Activated CD4-positive, alpha-beta T cell treated with anti-CD3 and anti-CD28 coated beads for 36 hours (primary cell): Measurements from ENCODE around the gene BAK1. TPM values are rescaled to one million over a fixed set of nuclear protein-coding genes. Genes with fewer than 3 reads are reported as not detected.
"Not testable (repeated sequence)": the region's sequence is repeated elsewhere in the genome, so short reads cannot be mapped to it uniquely, and the experiment has no call there.

Experiments used
- ATAC-seq: fragments of 200-7000 bp; cut with Tn5 transposase; one replicate; pipeline ENCODE4 v1.10.0; 2021; ENCODE audit warnings: mild to moderate bottlenecking, moderate library complexity
- CTCF ChIA-PET: fragments of 350-600 bp; sonication (Branson Sonifier 250); formaldehyde crosslinking; loops from one replicate; lab custom pipeline; 2021; ENCODE audit warnings: antibody characterized with exemption; lab: Charles Lee
- POLR2A ChIA-PET: fragments of 350-600 bp; sonication (Branson Sonifier 250); formaldehyde crosslinking; loops from one replicate; lab custom pipeline; 2021; ENCODE audit warnings: antibody characterized with exemption, inconsistent platforms; lab: Charles Lee
- DNase-seq: peaks from one replicate; pipeline ENCODE4 v3.0.0-alpha.2; 2020
- H3K27ac Mint-ChIP-seq: one replicate; pipeline ENCODE4 v1.8.0; 2021; ENCODE audit warnings: mixed read lengths
- H3K27me3 Mint-ChIP-seq: one replicate; pipeline ENCODE4 v1.8.0; 2021; ENCODE audit warnings: mixed read lengths
- H3K36me3 Mint-ChIP-seq: one replicate; pipeline ENCODE4 v1.8.0; 2021; ENCODE audit warnings: low read depth, mixed read lengths
- H3K4me1 Mint-ChIP-seq: one replicate; pipeline ENCODE4 v1.8.0; 2021; ENCODE audit warnings: mixed read lengths
- H3K4me3 Mint-ChIP-seq: one replicate; pipeline ENCODE4 v1.8.0; 2021; ENCODE audit warnings: mild to moderate bottlenecking, moderate library complexity, mixed read lengths
- H3K9me3 Mint-ChIP-seq: one replicate; pipeline ENCODE4 v1.8.0; 2021; ENCODE audit warnings: low read depth, mixed read lengths
- intact Hi-C, 2 experiments: fragments of 100-400 bp; cut with DNase I in 1 of 2; cut with micrococcal nuclease in 1 of 2; formaldehyde crosslinking; loops; one replicate each; pipeline versions ENCODE4 v1.14.2 to v1.15.1; 2022 to 2024; cut with DNase I, micrococcal nuclease
- total RNA-seq, 2 experiments: library from RNA; stranded (reverse); gene quantifications; one replicate each; pipeline ENCODE4 v1.2.3, GENCODE V29; 2021

BAK1 gene
- total RNA-seq, 2 experiments from 2014 or later = 37.0 to 43.3 TPM

GRCh38 chr6:33607784-33608161, 27.7 kb upstream of the BAK1 start:
- ChIA-PET POLR2A (interaction anchor here (0.5 kb wide), 1 partner anchor 284 kb away, joined by 6 read pairs; no protein-coding TSS in a partner anchor), CTCF (interaction anchor here (0.7 to 2.9 kb wide), 19 partner anchors 10 to 417 kb away, joined by 3 to 22 read pairs (median 4); partner anchors contain the start of gene ITPR3)
- H3K9me3 Mint-ChIP-seq = peaks cover 5% of the 10 kb centered on the region
- DNase-seq (peak; percentile 76), ATAC-seq (peak; percentile 88)
- H3K36me3 Mint-ChIP-seq = no peaks in the 10 kb centered on the region
- H3K27ac Mint-ChIP-seq = no peak overlapping the region
- no peak overlapping the region for H3K4me3 Mint-ChIP-seq
- H3K27me3 Mint-ChIP-seq = peaks cover 2% of the 10 kb centered on the region
- H3K4me1 Mint-ChIP-seq = no peaks in the 10 kb centered on the region
- intact Hi-C loops = loop anchor here in 1 of 2 experiments (1.0 kb wide), 2 partner anchors 17 to 22 kb away; no protein-coding TSS in a partner anchor

- no peaks in the 10 kb centered on the region for H3K4me1 Mint-ChIP-seq
- peaks cover 5% of the 10 kb centered on the region for H3K9me3 Mint-ChIP-seq
- no peak overlapping the region for H3K4me3 Mint-ChIP-seq
- no peak for DNase-seq
- ATAC-seq = no peak
- intact Hi-C loops = loop anchor here in 1 of 2 experiments (1.0 kb wide), 2 partner anchors 17 to 22 kb away; no protein-coding TSS in a partner anchor
- ChIA-PET POLR2A (no interaction called here), CTCF (interaction anchor here (0.6 to 2.9 kb wide), 18 partner anchors 9 to 417 kb away, joined by 3 to 22 read pairs (median 4); partner anchors contain the start of gene ITPR3)
- no peak overlapping the region for H3K27ac Mint-ChIP-seq
- no peaks in the 10 kb centered on the region for H3K36me3 Mint-ChIP-seq
- H3K27me3 Mint-ChIP-seq = peaks cover 2% of the 10 kb centered on the region
These were observed 27.2 kb upstream of the BAK1 start for GRCh38 chr6:33607126-33607783.

- Mint-ChIP-seq H3K4me3 (no peak overlapping the region), H3K4me1 (no peaks in the 10 kb centered on the region), H3K27me3 (peaks cover 2% of the 10 kb centered on the region), H3K9me3 (peaks cover 5% of the 10 kb centered on the region), H3K27ac (no peak overlapping the region), H3K36me3 (no peaks in the 10 kb centered on the region)
- ATAC-seq = no peak
- intact Hi-C loops = loop anchor here in 1 of 2 experiments (1.0 kb wide), 2 partner anchors 16 to 21 kb away; no protein-coding TSS in a partner anchor
- ChIA-PET CTCF (interaction anchor here (1.0 to 2.9 kb wide), 3 partner anchors 14 to 96 kb away, joined by 3 to 22 read pairs (median 4); partner anchors contain the start of gene ITPR3), POLR2A (no interaction called here)
- no peak for DNase-seq
These were observed 26.6 kb upstream of the BAK1 start for GRCh38 chr6:33606642-33607041.

- ChIA-PET POLR2A (no interaction called here), CTCF (interaction anchor here (1.0 kb wide), 1 partner anchor 174 kb away, joined by 3 read pairs; no protein-coding TSS in a partner anchor)
- Mint-ChIP-seq H3K27me3 (peaks cover 2% of the 10 kb centered on the region), H3K4me1 (no peaks in the 10 kb centered on the region), H3K9me3 (peaks cover 5% of the 10 kb centered on the region), H3K36me3 (no peaks in the 10 kb centered on the region), H3K4me3 (no peak overlapping the region), H3K27ac (no peak overlapping the region)
- DNase-seq (no peak), ATAC-seq (no peak)
- intact Hi-C loops = no loop called here
These were observed 25.1 kb upstream of the BAK1 start for GRCh38 chr6:33604941-33605854.

GRCh38 chr6:33602180-33602579, 22.1 kb upstream of the BAK1 start:
- intact Hi-C loops = no loop called here
- ChIA-PET CTCF (no interaction called here), POLR2A (no interaction called here)
- Mint-ChIP-seq H3K27ac (no peak overlapping the region), H3K4me3 (no peak overlapping the region), H3K4me1 (peaks cover 3% of the 10 kb centered on the region), H3K36me3 (no peaks in the 10 kb centered on the region), H3K9me3 (peaks cover 5% of the 10 kb centered on the region), H3K27me3 (peaks cover 2% of the 10 kb centered on the region)
- DNase-seq (no peak), ATAC-seq (no peak)

- H3K9me3 Mint-ChIP-seq = peaks cover 5% of the 10 kb centered on the region
- no peaks in the 10 kb centered on the region for H3K36me3 Mint-ChIP-seq
- intact Hi-C loops = no loop called here
- ATAC-seq (no peak), DNase-seq (no peak)
- H3K27me3 Mint-ChIP-seq = peaks cover 2% of the 10 kb centered on the region
- H3K4me3 Mint-ChIP-seq = no peak overlapping the region
- H3K27ac Mint-ChIP-seq = no peak overlapping the region
- ChIA-PET CTCF (interaction anchor here (0.6 to 1.0 kb wide), 4 partner anchors 14 to 35 kb away, joined by 3 to 4 read pairs (median 3); no protein-coding TSS in a partner anchor), POLR2A (interaction anchor here (0.6 kb wide), 1 partner anchor 187 kb away, joined by 3 read pairs; no protein-coding TSS in a partner anchor)
- peaks cover 11% of the 10 kb centered on the region for H3K4me1 Mint-ChIP-seq
These were observed 20.7 kb upstream of the BAK1 start for GRCh38 chr6:33600761-33601160.

GRCh38 chr6:33599413-33599938, 19.4 kb upstream of the BAK1 start:
- Mint-ChIP-seq H3K4me3 (no peak overlapping the region), H3K27ac (no peak overlapping the region), H3K27me3 (no peaks in the 10 kb centered on the region), H3K36me3 (no peaks in the 10 kb centered on the region), H3K9me3 (no peaks in the 10 kb centered on the region), H3K4me1 (peaks cover 11% of the 10 kb centered on the region)
- no peak for ATAC-seq
- intact Hi-C loops = no loop called here
- CTCF ChIA-PET = no interaction called here
- POLR2A ChIA-PET = no interaction called here
- no peak for DNase-seq

GRCh38 chr6:33597551-33598322, 17.7 kb upstream of the BAK1 start:
- Mint-ChIP-seq H3K4me3 (no peak overlapping the region), H3K27ac (no peak overlapping the region), H3K9me3 (no peaks in the 10 kb centered on the region), H3K4me1 (peaks cover 19% of the 10 kb centered on the region), H3K36me3 (no peaks in the 10 kb centered on the region), H3K27me3 (no peaks in the 10 kb centered on the region)
- ChIA-PET CTCF (interaction anchor here (0.6 to 1.0 kb wide), 4 partner anchors 10 to 1598 kb away, joined by 3 to 4 read pairs (median 4); partner anchors contain the start of gene UQCC2), POLR2A (interaction anchor here (0.6 kb wide), 1 partner anchor 400 kb away, joined by 4 read pairs; no protein-coding TSS in a partner anchor)
- intact Hi-C loops = no loop called here
- ATAC-seq = no peak
- DNase-seq = no peak

GRCh38 chr6:33596894-33597293, 16.8 kb upstream of the BAK1 start:
- H3K4me3 Mint-ChIP-seq, intact Hi-C loops, H3K27me3 Mint-ChIP-seq, H3K36me3 Mint-ChIP-seq, H3K9me3 Mint-ChIP-seq, POLR2A ChIA-PET: not testable (repeated sequence)
- CTCF ChIA-PET = interaction anchor here (0.5 to 1.0 kb wide), 4 partner anchors 11 to 1599 kb away, joined by 3 to 4 read pairs (median 3); no protein-coding TSS in a partner anchor
- Mint-ChIP-seq H3K4me1 (peaks cover 25% of the 10 kb centered on the region), H3K27ac (peak overlapping the region; percentile 49)
- DNase-seq = peak; percentile 59
- peak; percentile 79 for ATAC-seq

- H3K4me1 Mint-ChIP-seq = peaks cover 31% of the 10 kb centered on the region
- no peaks in the 10 kb centered on the region for H3K27me3 Mint-ChIP-seq
These were observed 15.1 kb upstream of the BAK1 start for GRCh38 chr6:33595001-33595846.

More at GRCh38 chr6:33595001-33595846, 15.1 kb upstream of the BAK1 start:
- Mint-ChIP-seq H3K27ac (no peak overlapping the region), H3K9me3 (no peaks in the 10 kb centered on the region), H3K4me3 (no peak overlapping the region), H3K36me3 (no peaks in the 10 kb centered on the region)
- no peak for ATAC-seq
- ChIA-PET POLR2A (no interaction called here), CTCF (interaction anchor here (0.7 to 1.0 kb wide), 4 partner anchors 13 to 105 kb away, joined by 3 to 4 read pairs (median 3); no protein-coding TSS in a partner anchor)
- no peak for DNase-seq
- intact Hi-C loops = no loop called here
